SK-N-SH (cell line): ENCODE data around the gene CLK2. TPM values are rescaled to one million over a fixed set of nuclear protein-coding genes. Genes with fewer than 3 reads are reported as not detected.

Experiments used
- CTCF ChIA-PET: fragments of 300-600, 350-600 bp; formaldehyde crosslinking; extraction: SDS; loops from one replicate; lab custom pipeline; 2021; lab: Yijun Ruan, JAX
- POLR2A ChIA-PET: fragments of 350-600 bp; sonication (Branson Sonifier 250); formaldehyde crosslinking; extraction: SDS; loops from one replicate; lab custom pipeline; 2020; ENCODE audit warnings: antibody characterized with exemption, inconsistent platforms; lab: Yijun Ruan, JAX
- DNase-seq: peaks from one replicate; pipeline ENCODE4 v3.0.0; 2012
- H2AFZ ChIP-seq: fragments of 200-600 bp; sonication (generic); 2 replicates; pipeline ENCODE4 v1.8.1; 2016; ENCODE audit warnings: antibody characterized with exemption, mild to moderate bottlenecking, low read depth
- H3F3A ChIP-seq: fragments of 200-600 bp; sonication (generic); replicated peaks from 2 replicates; pipeline ENCODE3; 2016; ENCODE audit warnings: antibody characterized with exemption, mild to moderate bottlenecking; ENCODE audit not compliant: insufficient read depth
- H3K27ac ChIP-seq, 2 experiments: fragments of 200-500 bp in 1 of 2; fragments of 200-600 bp in 1 of 2; sonication (Bioruptor generic) in 1 of 2; sonication (generic), shearing (Covaris generic) in 1 of 2; 2 replicates each; pipeline versions ENCODE4 v1.5.1 to v1.6.1; 2014 to 2016; ENCODE audit warnings: low read depth in 2 of 2, inconsistent platforms in 1 of 2, low read length in 1 of 2, mild to moderate bottlenecking in 1 of 2, mixed read lengths in 1 of 2
- H3K27me3 ChIP-seq: fragments of 200-600 bp; sonication (generic), shearing (Covaris generic); 2 replicates; pipeline ENCODE4 v1.6.1; 2016; ENCODE audit warnings: mixed run types; ENCODE audit not compliant: insufficient read depth
- H3K36me3 ChIP-seq, 2 experiments: fragments of 200-500 bp in 1 of 2; fragments of 200-600 bp in 1 of 2; sonication (Bioruptor generic) in 1 of 2; sonication (generic) in 1 of 2; replicated peaks in 1 of 2; 2 replicates each; pipeline versions ENCODE3 to v1.5.1; 2014 to 2016; ENCODE audit warnings: low read length in 1 of 2, mild to moderate bottlenecking in 1 of 2; ENCODE audit not compliant: insufficient read depth in 2 of 2, control insufficient read depth in 1 of 2
- H3K4me1 ChIP-seq, 2 experiments: fragments of 200-500 bp in 1 of 2; fragments of 200-600 bp in 1 of 2; sonication (Bioruptor generic) in 1 of 2; sonication (generic), shearing (Covaris generic) in 1 of 2; 2 replicates each; pipeline versions ENCODE4 v1.5.1 to v1.6.1; 2014 to 2016; ENCODE audit warnings: low read depth in 1 of 2, low read length in 1 of 2, mixed run types in 1 of 2; ENCODE audit not compliant: insufficient read depth in 2 of 2, control insufficient read depth in 1 of 2
- H3K4me2 ChIP-seq: fragments of 200-600 bp; sonication (generic), shearing (Covaris generic); 2 replicates; pipeline ENCODE4 v1.6.1; 2017; ENCODE audit warnings: mixed run types
- H3K4me3 ChIP-seq, 2 experiments: fragments of 200-500 bp in 1 of 2; fragments of 200-600 bp in 1 of 2; sonication (Bioruptor generic) in 1 of 2; sonication (generic), shearing (Covaris generic) in 1 of 2; 2 replicates each; pipeline versions ENCODE4 v1.5.1 to v1.8.1; 2014 to 2016; ENCODE audit warnings: low read depth in 2 of 2, inconsistent platforms in 1 of 2, low read length in 1 of 2, mild to moderate bottlenecking in 1 of 2, mixed read lengths in 1 of 2, moderate library complexity in 1 of 2
- H3K79me2 ChIP-seq: fragments of 200-600 bp; sonication (generic); 2 replicates; pipeline ENCODE4 v1.8.1; 2017; ENCODE audit warnings: mild to moderate bottlenecking; ENCODE audit not compliant: insufficient read depth
- H3K9ac ChIP-seq: fragments of 200-600 bp; sonication (generic); 2 replicates; pipeline ENCODE4 v1.6.1; 2017; ENCODE audit warnings: mixed run types
- H3K9me2 ChIP-seq: fragments of 200-600 bp; sonication (generic); 2 replicates; pipeline ENCODE4 v1.6.1; 2017; ENCODE audit warnings: mixed run types
- H3K9me3 ChIP-seq: fragments of 200-600 bp; sonication (generic); 2 replicates; pipeline ENCODE4 v1.6.1; 2017; ENCODE audit warnings: mixed run types, mild to moderate bottlenecking, moderate library complexity
- H4K20me1 ChIP-seq: fragments of 200-600 bp; sonication (generic); 2 replicates; pipeline ENCODE4 v1.6.1; 2017; ENCODE audit warnings: mild to moderate bottlenecking, mixed run types; ENCODE audit not compliant: insufficient read depth
- CHD2 ChIP-seq: fragments of 150-350 bp; IDR thresholded peaks from 2 replicates; pipeline ENCODE4 v1.6.1; 2018; ENCODE audit warnings: low read length; ENCODE audit not compliant: partially characterized antibody
- CTCF ChIP-seq: fragments of 200-600 bp; sonication (generic); IDR thresholded peaks from 2 replicates; pipeline ENCODE4 v1.6.1; 2017; ENCODE audit warnings: antibody characterized with exemption, mild to moderate bottlenecking, moderate library complexity
- EZH2phosphoT487 ChIP-seq: fragments of 200-600 bp; sonication (generic); IDR thresholded peaks from 2 replicates; pipeline ENCODE4 v1.6.1; 2017; ENCODE audit warnings: low read depth, mixed run types, mild to moderate bottlenecking, antibody characterized with exemption, moderate library complexity, borderline replicate concordance
- FOXM1 ChIP-seq: IDR thresholded peaks from 2 replicates; pipeline ENCODE4 v1.4.0; 2012; ENCODE audit warnings: low read depth, mild to moderate bottlenecking
- GABPA ChIP-seq: IDR thresholded peaks from 2 replicates; pipeline ENCODE4 v1.4.0; 2012; ENCODE audit warnings: low read depth, mild to moderate bottlenecking
- GATA2 ChIP-seq: sonication (generic); formaldehyde crosslinking; IDR thresholded peaks from 2 replicates; pipeline ENCODE4 v1.5.0; 2020; ENCODE audit warnings: mild to moderate bottlenecking, missing genetic modification reagents
- MEF2A ChIP-seq: IDR thresholded peaks from 2 replicates; pipeline ENCODE4 v1.4.0; 2012; ENCODE audit warnings: low read depth, borderline replicate concordance
- MXI1 ChIP-seq: IDR thresholded peaks from 2 replicates; pipeline ENCODE4 v1.6.1; 2012; ENCODE audit warnings: mild to moderate bottlenecking, low read depth, low read length, improper control_type of control experiment
- NFIC ChIP-seq: IDR thresholded peaks from 2 replicates; pipeline ENCODE4 v1.4.0; 2012; ENCODE audit warnings: borderline replicate concordance
- NRF1 ChIP-seq: IDR thresholded peaks from 2 replicates; pipeline ENCODE4 v1.6.1; 2012; ENCODE audit warnings: low read depth, mild to moderate bottlenecking, low read length
- POLR2AphosphoS5 ChIP-seq: IDR thresholded peaks from 2 replicates; pipeline ENCODE4 v1.6.1; 2012; ENCODE audit warnings: low read depth, low read length
- RCOR1 ChIP-seq: fragments of 150-350 bp; IDR thresholded peaks from 2 replicates; pipeline ENCODE4 v1.6.1; 2017; ENCODE audit warnings: antibody characterized with exemption, low read length
- SMC3 ChIP-seq: IDR thresholded peaks from 2 replicates; pipeline ENCODE4 v1.6.1; 2012; ENCODE audit warnings: low read depth, low read length, improper control_type of control experiment
- TAF1 ChIP-seq: IDR thresholded peaks from 2 replicates; pipeline ENCODE4 v1.6.1; 2012; ENCODE audit warnings: low read depth, mild to moderate bottlenecking, low read length, moderate library complexity, borderline replicate concordance
- TEAD4 ChIP-seq: IDR thresholded peaks from 2 replicates; pipeline ENCODE4 v1.4.0; 2012; ENCODE audit warnings: mild to moderate bottlenecking, borderline replicate concordance; ENCODE audit not compliant: insufficient read depth
- USF2 ChIP-seq: fragments of 150-350 bp; IDR thresholded peaks from 2 replicates; pipeline ENCODE4 v1.6.1; 2017; ENCODE audit warnings: antibody characterized with exemption, low read length, low read depth, borderline replicate concordance
- YY1 ChIP-seq: IDR thresholded peaks from 2 replicates; pipeline ENCODE4 v1.4.0; 2012; ENCODE audit warnings: low read depth, mild to moderate bottlenecking
- WGBS: methylation state at CpG from one replicate; pipeline ENCODE4 v1.1.6; 2017; ENCODE audit warnings: low lambda C conversion rate; 5-methylcytosine and 5-hydroxymethylcytosine counted together
- polyA plus RNA-seq, 3 experiments: library from polyadenylated mRNA; depleted of rRNA; stranded (reverse); fragments of >200 nt; gene quantifications; 2 replicates each; pipeline ENCODE4 v1.2.3, GENCODE V29; 2012
- TF ChIP-seq, protein P1 (sequence below): IDR thresholded peaks from 2 replicates; pipeline ENCODE4 v1.4.0; 2012; ENCODE audit warnings: low read depth, borderline replicate concordance
- TF ChIP-seq, protein P2 (sequence below): IDR thresholded peaks from 2 replicates; pipeline ENCODE4; 2012

The CLK2 gene
- polyA plus RNA-seq, 1 of the 3 experiments (the other 2 are of a cell fraction) = 76.7 TPM

GRCh38 chr1:155279268-155279667 is 6.0 kb upstream of the CLK2 start:
- H3K4me2 ChIP-seq = no peak overlapping the region
- no peak for DNase-seq
- no peaks in the 10 kb centered on the region for H3K36me3 ChIP-seq
- no peaks in the 10 kb centered on the region for H3K27me3 ChIP-seq
- H3K9ac ChIP-seq = no peak overlapping the region
- H3K9me2 ChIP-seq = no peaks in the 10 kb centered on the region
- H3K79me2 ChIP-seq = no peaks in the 10 kb centered on the region
- TF ChIP-seq USF2 (no peak), GATA2 (CRISPR knock-in tag) (no peak), SMC3 (no peak), EZH2phosphoT487 (no peak), MXI1 (no peak), TAF1 (no peak), MEF2A (no peak), TEAD4 (no peak), NFIC (no peak), CTCF (no peak), POLR2AphosphoS5 (no peak), RCOR1 (no peak), YY1 (no peak), CHD2 (no peak), GABPA (no peak), NRF1 (no peak), FOXM1 (no peak)
- TF ChIP-seq, protein P1, sequence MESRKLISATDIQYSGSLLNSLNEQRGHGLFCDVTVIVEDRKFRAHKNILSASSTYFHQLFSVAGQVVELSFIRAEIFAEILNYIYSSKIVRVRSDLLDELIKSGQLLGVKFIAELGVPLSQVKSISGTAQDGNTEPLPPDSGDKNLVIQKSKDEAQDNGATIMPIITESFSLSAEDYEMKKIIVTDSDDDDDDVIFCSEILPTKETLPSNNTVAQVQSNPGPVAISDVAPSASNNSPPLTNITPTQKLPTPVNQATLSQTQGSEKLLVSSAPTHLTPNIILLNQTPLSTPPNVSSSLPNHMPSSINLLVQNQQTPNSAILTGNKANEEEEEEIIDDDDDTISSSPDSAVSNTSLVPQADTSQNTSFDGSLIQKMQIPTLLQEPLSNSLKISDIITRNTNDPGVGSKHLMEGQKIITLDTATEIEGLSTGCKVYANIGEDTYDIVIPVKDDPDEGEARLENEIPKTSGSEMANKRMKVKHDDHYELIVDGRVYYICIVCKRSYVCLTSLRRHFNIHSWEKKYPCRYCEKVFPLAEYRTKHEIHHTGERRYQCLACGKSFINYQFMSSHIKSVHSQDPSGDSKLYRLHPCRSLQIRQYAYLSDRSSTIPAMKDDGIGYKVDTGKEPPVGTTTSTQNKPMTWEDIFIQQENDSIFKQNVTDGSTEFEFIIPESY = no peak
- TF ChIP-seq, protein P2, sequence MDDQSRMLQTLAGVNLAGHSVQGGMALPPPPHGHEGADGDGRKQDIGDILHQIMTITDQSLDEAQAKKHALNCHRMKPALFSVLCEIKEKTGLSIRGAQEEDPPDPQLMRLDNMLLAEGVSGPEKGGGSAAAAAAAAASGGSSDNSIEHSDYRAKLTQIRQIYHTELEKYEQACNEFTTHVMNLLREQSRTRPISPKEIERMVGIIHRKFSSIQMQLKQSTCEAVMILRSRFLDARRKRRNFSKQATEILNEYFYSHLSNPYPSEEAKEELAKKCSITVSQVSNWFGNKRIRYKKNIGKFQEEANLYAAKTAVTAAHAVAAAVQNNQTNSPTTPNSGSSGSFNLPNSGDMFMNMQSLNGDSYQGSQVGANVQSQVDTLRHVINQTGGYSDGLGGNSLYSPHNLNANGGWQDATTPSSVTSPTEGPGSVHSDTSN = no peak
- no peak overlapping the region for H3K27ac ChIP-seq
- H3K4me1 ChIP-seq = peaks cover 5 to 16% of the 10 kb centered on the region in 2 experiments; a peak in 1 of 4 replicates
- CTCF ChIA-PET = interaction anchor here (0.9 to 4.7 kb wide), 10 partner anchors 13 to 72 kb away, joined by 3 to 27 read pairs (median 6); partner anchors contain the start of genes PKLR, RUSC1 and THBS3
- H3K4me3 ChIP-seq = no peak overlapping the region
- H4K20me1 ChIP-seq = peaks cover 4% of the 10 kb centered on the region; the same call in 1 of the 2 replicates
- no peak overlapping the region for H2AFZ ChIP-seq
- WGBS = 95% methylated on average over 2 of the region's 2 CpGs
- no peaks in the 10 kb centered on the region for H3K9me3 ChIP-seq
- peaks cover 18% of the 10 kb centered on the region for H3F3A ChIP-seq
- POLR2A ChIA-PET = no interaction called here
